ENCODE data around the gene CDH15.
A peak's percentile ranks its signal among the peaks of the same experiment; 100 is the strongest.

The CDH15 gene, protein sequence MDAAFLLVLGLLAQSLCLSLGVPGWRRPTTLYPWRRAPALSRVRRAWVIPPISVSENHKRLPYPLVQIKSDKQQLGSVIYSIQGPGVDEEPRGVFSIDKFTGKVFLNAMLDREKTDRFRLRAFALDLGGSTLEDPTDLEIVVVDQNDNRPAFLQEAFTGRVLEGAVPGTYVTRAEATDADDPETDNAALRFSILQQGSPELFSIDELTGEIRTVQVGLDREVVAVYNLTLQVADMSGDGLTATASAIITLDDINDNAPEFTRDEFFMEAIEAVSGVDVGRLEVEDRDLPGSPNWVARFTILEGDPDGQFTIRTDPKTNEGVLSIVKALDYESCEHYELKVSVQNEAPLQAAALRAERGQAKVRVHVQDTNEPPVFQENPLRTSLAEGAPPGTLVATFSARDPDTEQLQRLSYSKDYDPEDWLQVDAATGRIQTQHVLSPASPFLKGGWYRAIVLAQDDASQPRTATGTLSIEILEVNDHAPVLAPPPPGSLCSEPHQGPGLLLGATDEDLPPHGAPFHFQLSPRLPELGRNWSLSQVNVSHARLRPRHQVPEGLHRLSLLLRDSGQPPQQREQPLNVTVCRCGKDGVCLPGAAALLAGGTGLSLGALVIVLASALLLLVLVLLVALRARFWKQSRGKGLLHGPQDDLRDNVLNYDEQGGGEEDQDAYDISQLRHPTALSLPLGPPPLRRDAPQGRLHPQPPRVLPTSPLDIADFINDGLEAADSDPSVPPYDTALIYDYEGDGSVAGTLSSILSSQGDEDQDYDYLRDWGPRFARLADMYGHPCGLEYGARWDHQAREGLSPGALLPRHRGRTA

GRCh38 chr16:89171216-89172170 lies at the start of gene CDH15:
Gene CDH15, plus strand, starts transcription at chr16:89171748. Its CDS starts 84 bp downstream, at chr16:89171832.
- peak; percentile 89 for DNase-seq

- DNase-seq, result peak; percentile 59
Measured at GRCh38 chr16:89122322-89122851, 49.2 kb upstream of the CDH15 start.

- no peak for DNase-seq
Measured at GRCh38 chr16:89123001-89123830, 48.3 kb upstream of the CDH15 start.

GRCh38 chr16:89123831-89124100 lies 47.8 kb upstream of the CDH15 start:
- no peak for DNase-seq

- DNase-seq, result no peak
Measured at GRCh38 chr16:89129378-89129777, 42.2 kb upstream of the CDH15 start.

- DNase-seq, result no peak
Measured at GRCh38 chr16:89130448-89130847, 41.1 kb upstream of the CDH15 start.

GRCh38 chr16:89131783-89132182 lies 39.8 kb upstream of the CDH15 start:
- no peak for DNase-seq

- no peak for DNase-seq
Measured at GRCh38 chr16:89132194-89133005, 39.1 kb upstream of the CDH15 start.

DNA sequence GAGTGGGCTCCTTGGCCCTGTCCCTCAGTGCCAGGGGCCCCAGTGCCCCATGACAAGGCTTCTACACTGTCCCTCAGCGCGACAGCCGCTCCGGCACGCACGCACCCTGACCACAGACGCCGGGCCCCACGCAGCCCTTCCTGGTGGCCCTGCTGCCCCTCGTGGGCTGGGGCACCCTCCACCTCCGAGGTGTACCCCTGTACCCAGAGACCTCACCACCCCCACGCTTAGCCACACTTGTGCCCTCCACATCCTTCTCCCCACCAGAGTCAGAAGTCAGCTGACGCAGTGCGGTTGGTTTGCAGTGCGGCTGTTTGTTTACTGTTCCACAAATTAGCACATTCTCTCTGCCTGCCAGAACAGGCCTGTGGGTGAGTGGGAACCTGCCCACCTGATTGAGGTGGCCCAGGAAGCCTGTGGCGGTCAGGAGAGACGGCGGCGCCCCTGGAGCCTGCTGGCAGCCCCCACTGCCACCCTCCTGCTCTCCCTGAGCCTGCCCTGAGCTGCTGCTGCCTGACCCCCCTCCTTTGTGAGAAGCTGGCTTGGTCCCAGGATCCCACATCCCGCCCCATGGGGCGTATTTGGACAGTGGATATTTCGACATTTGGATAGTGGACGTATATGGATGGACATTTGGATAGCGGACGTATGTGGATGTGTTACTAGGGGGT lies 38.0 kb upstream of the CDH15 start:
- DNase-seq, result no peak

DNA sequence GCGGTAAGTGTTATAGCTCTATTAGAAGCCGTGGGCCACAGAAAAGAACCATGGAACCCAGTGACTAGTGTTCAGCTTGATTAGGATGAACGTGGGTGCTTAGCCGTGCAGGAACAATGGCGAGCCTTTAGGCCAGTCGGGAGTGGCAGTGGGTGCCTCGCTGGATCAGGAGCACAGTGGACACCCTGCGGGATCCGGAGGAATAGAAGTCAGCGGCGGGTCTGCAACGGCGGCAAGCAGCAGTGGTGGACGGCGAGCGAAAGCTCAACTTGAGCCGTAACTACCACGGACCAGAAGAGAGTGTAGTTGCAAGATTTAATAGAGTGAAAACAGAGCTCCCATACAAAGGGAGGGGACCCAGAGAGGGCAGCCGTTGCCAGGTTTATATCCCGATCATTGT lies 37.3 kb upstream of the CDH15 start:
- no peak for DNase-seq

DNA sequence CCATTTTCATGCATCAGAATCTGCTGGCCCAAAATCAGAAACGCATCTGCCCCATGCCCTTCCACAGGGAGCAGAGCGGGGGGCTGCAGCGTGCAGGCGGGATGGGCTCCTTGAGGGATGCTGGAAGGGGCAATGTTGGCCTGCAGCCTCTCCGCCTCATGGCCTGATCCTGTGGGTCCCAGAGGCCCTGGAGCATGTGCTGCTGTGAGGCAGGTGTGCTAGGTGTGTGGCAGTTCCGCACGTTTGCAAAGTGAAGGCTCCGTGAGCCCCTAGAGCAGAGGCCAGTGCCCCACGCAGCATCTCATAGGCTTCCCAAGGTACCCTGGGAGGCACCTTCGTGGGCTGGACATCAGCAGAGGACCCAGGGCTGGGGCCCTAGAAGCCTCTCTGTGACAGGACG lies 36.4 kb upstream of the CDH15 start:
- no peak for DNase-seq

DNA sequence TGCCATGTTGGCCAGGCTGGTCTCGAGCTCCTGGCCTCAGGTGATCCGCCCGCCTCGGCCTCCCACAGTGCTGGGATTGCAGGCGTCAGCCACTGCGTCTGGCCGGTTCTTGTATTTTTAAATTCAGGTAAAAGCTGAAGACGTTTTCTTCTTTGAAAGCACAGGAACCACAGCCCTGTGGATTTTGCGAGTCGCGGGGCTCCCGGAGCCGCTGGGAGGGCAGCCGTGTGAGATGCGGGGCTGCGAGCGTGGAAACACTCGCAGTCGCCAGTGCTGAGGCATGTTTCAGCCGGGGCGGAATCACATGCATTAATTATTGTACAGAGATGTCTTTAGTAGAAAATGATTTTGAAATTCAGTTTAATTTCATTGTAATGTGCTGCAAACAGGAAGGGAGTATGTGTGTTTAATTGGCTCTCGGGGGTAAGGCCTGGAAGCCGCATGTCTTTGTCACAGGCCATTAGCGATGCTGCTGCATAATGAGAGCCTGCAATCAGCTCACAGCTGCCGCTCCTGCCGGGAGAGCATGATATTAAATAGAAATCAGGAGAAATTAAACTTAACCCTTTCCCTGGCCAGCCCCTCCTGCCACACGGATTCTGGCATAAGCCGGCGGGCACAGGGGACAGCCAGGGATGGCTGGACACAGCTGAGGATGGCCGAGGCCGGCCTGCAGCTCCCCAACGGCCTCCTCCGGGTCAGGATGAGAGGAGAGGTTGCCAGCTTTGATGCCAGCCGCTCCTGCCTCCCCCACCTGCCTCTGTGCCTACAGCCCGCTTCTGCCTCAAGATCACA lies 35.4 kb upstream of the CDH15 start:
- no peak for DNase-seq

GRCh38 chr16:89136931-89137330 lies 34.6 kb upstream of the CDH15 start:
- no peak for DNase-seq

DNA sequence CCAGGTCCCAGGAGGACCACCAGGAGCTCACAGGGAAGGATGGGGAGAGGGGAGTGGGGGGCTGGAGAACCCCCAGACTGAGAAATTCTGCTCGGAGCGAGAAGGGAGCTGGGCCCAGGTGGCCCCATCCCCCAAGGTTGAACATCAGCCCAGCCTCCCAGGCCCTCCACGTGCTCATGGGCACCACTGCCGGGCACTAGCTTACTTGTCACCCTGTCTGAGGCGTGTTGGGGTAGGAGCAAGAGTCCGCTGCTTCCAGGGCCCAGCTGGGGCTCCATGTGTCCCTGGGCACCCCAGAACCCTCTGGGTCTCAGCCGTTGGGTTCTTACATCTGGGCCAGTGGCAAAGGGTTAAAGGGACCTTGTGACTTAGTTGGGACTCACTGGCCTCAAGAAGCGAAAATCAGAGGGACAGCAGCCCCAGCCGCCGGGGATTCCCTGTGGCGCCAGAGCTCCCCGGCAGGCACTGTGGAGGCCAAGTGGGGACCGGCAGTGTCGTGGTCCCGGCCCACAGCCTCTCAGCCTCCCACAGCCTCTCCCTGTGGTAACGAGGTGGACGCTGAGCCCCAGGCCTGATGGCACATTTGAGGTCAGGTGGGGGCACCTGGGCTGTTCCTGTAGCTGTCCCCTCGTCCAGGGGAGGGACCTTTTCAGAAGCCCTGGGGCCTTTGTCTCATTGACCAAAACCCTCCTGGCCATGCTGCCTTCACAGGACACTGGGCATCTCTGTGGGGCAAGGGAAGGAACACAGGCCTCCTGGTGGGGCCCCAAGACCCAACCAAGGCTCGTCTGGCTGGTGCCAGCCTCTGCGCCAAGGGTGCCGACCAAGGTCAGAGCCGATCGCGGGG lies 33.7 kb upstream of the CDH15 start:
- no peak for DNase-seq

DNA sequence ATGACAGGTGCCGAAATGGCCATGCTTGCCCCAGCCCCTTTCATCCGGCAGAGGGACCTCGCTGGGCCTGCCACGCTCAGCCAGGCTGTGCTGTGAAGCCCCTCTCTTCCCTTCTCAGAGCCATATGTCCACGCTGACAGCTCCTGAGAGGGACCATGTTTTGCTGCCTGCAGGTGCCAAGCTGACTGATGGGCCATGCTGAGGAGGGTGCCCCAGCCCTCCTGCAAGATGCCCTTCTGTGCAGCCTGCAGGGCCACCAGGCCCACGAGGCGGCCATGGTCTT lies 33.1 kb upstream of the CDH15 start:
- no peak for DNase-seq

- no peak for DNase-seq
Measured at GRCh38 chr16:89138843-89139520, 32.6 kb upstream of the CDH15 start.

- no peak for DNase-seq
Measured at GRCh38 chr16:89139907-89140361, 31.6 kb upstream of the CDH15 start.

DNA sequence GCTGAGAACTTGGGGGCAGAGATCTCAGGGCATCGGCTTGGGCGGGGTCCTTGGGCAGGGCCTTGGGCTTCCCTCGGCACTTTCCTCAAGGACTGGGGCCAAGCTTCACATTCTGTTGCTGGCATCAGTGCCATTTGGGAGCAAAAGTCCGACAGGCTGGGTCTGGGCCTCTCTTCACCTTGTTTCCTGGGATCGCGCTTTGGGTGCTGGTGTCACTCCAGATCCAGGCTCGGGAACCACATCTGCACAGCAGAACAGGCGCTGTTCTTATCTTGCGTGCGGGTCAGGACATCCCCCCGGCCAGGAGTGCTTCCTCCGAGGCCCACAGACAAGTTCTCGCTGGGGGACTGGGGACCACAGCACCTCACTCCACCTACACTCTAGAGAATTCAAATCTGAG lies 31.1 kb upstream of the CDH15 start:
- no peak for DNase-seq

Data from activated CD4-positive, alpha-beta T cell treated with anti-CD3 and anti-CD28 coated beads for 1 hour (primary cell).